Measurements from ENCODE around the gene LRRC58.

Gene LRRC58

GRCh38 chr3:120274739-120275167 is 74.4 kb downstream of the LRRC58 start:
- DNase-seq, result no peak
